GM12891 (cell line): ENCODE measurements around the gene TMEM252.

Source experiments
- POLR2A ChIP-seq: IDR thresholded peaks from 2 replicates; pipeline ENCODE4 v1.6.1; 2011; ENCODE audit warnings: low read depth, low read length, control low read depth
- POLR2AphosphoS5 ChIP-seq: IDR thresholded peaks from 2 replicates; pipeline ENCODE4 v1.6.1; 2011; ENCODE audit warnings: low read depth, low read length, control low read depth
- SPI1 ChIP-seq: IDR thresholded peaks from 2 replicates; pipeline ENCODE4 v1.6.1; 2011; ENCODE audit warnings: low read depth, low read length, control low read depth
- TAF1 ChIP-seq: IDR thresholded peaks from 2 replicates; pipeline ENCODE4 v1.6.1; 2011; ENCODE audit warnings: low read depth, low read length, control low read depth

DNA sequence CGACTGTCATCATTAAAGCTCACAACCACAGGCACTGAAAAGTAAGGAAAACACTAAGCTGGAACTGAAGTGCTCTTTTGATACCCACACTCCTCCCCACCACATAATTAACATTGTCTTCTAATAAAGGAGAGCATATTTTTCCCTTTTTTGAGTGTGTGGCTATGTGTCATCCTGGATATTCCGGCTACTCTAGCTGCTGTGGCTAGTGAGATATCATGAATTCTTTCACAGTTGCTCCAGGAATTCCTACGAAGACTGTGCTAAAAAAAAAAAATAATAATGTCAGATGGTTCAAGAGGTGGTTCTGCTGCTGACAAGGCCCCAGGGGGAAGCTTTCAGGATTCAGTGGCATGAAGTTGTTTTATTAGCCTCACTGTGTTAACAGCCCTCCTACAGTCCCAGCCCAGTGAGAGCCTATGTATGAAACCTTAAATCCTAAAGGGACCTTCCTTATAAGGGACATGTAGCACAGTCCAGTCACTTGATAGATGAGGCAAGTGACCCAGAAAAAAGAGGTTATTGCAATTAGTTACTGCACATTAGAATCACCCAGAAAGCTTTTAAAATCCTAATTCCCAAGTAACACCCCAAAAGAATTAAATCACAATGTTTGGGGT, 46.6 kb downstream of the TMEM252 start:
- TF ChIP-seq POLR2AphosphoS5: no peak
- TF ChIP-seq POLR2A: no peak
- no peak for TF ChIP-seq TAF1
- no peak for TF ChIP-seq SPI1
